ENCODE measurements around the gene DNPEP.

The DNPEP gene

GRCh38 chr2:219387306-219388120 is at the start of gene DNPEP:
Gene DNPEP (minus strand): TSS chr2:219387912. CDS start chr2:219387794, 118 bp downstream.
- DNase-seq (ENCODE audit: low spot score), result peak; percentile 80

- no peak for DNase-seq (ENCODE audit: low spot score)
These were observed 49.4 kb upstream of the DNPEP start for GRCh38 chr2:219437141-219437540.

GRCh38 chr2:219436491-219436890 is 48.8 kb upstream of the DNPEP start:
- DNase-seq (ENCODE audit: low spot score), result no peak

- no peak for DNase-seq (ENCODE audit: low spot score)
These were observed 48.0 kb upstream of the DNPEP start for GRCh38 chr2:219435701-219436100.

- DNase-seq (ENCODE audit: low spot score), result no peak
These were observed 47.2 kb upstream of the DNPEP start, which contains the start of gene SPEG for GRCh38 chr2:219434718-219435525. Gene SPEG (plus strand): TSS chr2:219434843. CDS start chr2:219434978, 135 bp downstream.

GRCh38 chr2:219434468-219434717 is 46.7 kb upstream of the DNPEP start:
- DNase-seq (ENCODE audit: low spot score), result no peak

GRCh38 chr2:219433666-219434467 is 46.2 kb upstream of the DNPEP start:
- DNase-seq (ENCODE audit: low spot score), result peak; percentile 80

- DNase-seq (ENCODE audit: low spot score), result peak; percentile 66
These were observed 43.2 kb upstream of the DNPEP start for GRCh38 chr2:219430633-219431615.

GRCh38 chr2:219429958-219430606 is 42.4 kb upstream of the DNPEP start:
- DNase-seq (ENCODE audit: low spot score), result no peak

GRCh38 chr2:219428469-219428868 is 40.8 kb upstream of the DNPEP start:
- no peak for DNase-seq (ENCODE audit: low spot score)

- DNase-seq (ENCODE audit: low spot score), result no peak
These were observed 38.9 kb upstream of the DNPEP start for GRCh38 chr2:219426534-219427136.

- no peak for DNase-seq (ENCODE audit: low spot score)
These were observed 38.3 kb upstream of the DNPEP start for GRCh38 chr2:219426068-219426443.

- no peak for DNase-seq (ENCODE audit: low spot score)
These were observed 37.7 kb upstream of the DNPEP start for GRCh38 chr2:219425238-219426067.

- no peak for DNase-seq (ENCODE audit: low spot score)
These were observed 36.1 kb upstream of the DNPEP start for GRCh38 chr2:219423652-219424377.

- DNase-seq (ENCODE audit: low spot score), result no peak
These were observed 35.3 kb upstream of the DNPEP start for GRCh38 chr2:219422952-219423534.

GRCh38 chr2:219421323-219421722 is 33.6 kb upstream of the DNPEP start:
- no peak for DNase-seq (ENCODE audit: low spot score)

- DNase-seq (ENCODE audit: low spot score), result no peak
These were observed 33.0 kb upstream of the DNPEP start for GRCh38 chr2:219420687-219421086.
